Measurements from ENCODE around the gene ZNF8.
"Not testable (repeated sequence)": the region's sequence is repeated elsewhere in the genome, so short reads cannot be mapped to it uniquely, and the experiment has no call there.

ZNF8 gene

GRCh38 chr19:58291943-58292342, 13.2 kb downstream of the ZNF8 start:
- no peak for DNase-seq (ENCODE audit: low read depth)
- no peak overlapping the region for H3K4me3 ChIP-seq (ENCODE audit: low read depth, low read length)

GRCh38 chr19:58294743-58295374, 16.1 kb downstream of the ZNF8 start:
- no peak overlapping the region for H3K4me3 ChIP-seq (ENCODE audit: low read depth, low read length)
- DNase-seq (ENCODE audit: low read depth), result no peak

DNA sequence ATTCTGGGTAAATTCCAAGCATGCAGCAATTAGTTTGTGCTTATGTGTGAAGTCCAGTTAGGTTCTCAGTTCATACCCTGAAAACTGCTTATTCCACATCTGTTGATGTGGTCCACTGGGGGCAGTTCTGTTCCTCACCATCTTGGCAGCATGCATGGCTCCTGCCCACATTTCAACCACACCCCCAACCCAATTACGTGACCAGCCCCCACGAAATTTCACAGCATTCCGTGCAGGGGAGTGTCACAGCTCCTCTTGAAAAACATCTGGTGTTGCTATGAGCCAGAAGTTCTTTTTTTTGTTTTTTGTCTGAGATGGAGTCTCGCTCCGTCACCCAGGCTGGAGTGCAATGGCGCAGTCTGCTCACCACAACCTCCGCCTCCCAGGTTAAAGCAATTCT, 17.3 kb downstream of the ZNF8 start:
- H3K4me3 ChIP-seq (ENCODE audit: low read depth, low read length), result no peak overlapping the region
- no peak for DNase-seq (ENCODE audit: low read depth)

DNA sequence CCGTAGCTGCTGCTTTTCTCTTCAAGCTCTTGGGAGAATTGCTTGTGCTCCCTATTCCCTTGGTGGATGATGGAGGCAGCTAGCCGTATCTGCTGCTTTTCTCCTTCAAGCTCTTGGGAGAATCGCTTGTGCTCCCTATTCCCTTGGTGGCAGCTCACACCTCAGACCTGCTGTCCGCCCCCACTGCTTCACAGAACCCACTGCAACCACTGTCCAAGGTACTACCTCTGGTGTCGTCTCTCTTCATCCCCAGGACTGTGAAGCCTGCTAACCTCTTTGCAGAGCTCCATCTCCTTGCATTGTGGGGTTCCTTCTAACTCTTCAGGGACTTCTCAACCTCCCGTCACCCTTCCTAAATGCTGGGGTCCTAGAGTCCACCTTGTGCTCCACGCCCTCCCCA, 21.9 kb downstream of the ZNF8 start:
- DNase-seq (ENCODE audit: low read depth), result no peak
- H3K4me3 ChIP-seq (ENCODE audit: low read depth, low read length), result no peak overlapping the region

DNA sequence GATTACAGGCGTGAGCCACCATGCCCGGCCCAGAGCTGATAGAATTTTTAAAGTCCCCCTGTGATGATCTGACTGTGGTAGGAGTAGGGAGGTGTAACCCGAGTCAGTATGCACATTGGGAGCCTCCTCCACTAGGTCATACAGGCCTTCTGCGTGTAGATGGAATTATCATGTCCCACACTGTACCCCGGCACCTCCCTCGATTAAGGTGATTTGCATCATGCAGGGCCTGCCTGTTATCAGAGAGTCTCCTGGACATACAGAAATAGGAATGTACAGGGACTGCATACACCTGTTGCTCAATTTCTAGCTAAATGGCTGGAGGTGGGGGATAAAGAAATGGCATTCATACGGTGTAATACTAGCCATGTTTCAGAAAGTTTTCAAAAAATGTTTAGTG, 25.5 kb downstream of the ZNF8 start:
- H3K4me3 ChIP-seq (ENCODE audit: low read depth, low read length), result peak overlapping the region; percentile 91
- no peak for DNase-seq (ENCODE audit: low read depth)

DNA sequence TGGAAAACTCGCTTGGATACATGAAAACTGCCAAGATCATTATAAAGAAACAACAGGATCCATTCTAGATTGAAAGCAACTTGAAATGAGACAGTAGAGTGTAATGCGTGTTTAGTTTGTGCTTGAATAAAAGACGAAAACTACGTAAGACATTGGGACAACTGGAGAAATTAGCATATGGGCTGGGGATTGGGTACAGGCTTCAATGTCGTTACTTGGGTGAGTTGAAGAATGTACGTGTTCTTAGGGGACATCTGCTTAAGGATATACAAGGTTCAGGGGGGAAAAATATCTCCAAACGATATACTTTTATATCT, 26.0 kb downstream of the ZNF8 start:
- H3K4me3 ChIP-seq (ENCODE audit: low read depth, low read length), result peak overlapping the region; percentile 91
- DNase-seq (ENCODE audit: low read depth), result no peak

DNA sequence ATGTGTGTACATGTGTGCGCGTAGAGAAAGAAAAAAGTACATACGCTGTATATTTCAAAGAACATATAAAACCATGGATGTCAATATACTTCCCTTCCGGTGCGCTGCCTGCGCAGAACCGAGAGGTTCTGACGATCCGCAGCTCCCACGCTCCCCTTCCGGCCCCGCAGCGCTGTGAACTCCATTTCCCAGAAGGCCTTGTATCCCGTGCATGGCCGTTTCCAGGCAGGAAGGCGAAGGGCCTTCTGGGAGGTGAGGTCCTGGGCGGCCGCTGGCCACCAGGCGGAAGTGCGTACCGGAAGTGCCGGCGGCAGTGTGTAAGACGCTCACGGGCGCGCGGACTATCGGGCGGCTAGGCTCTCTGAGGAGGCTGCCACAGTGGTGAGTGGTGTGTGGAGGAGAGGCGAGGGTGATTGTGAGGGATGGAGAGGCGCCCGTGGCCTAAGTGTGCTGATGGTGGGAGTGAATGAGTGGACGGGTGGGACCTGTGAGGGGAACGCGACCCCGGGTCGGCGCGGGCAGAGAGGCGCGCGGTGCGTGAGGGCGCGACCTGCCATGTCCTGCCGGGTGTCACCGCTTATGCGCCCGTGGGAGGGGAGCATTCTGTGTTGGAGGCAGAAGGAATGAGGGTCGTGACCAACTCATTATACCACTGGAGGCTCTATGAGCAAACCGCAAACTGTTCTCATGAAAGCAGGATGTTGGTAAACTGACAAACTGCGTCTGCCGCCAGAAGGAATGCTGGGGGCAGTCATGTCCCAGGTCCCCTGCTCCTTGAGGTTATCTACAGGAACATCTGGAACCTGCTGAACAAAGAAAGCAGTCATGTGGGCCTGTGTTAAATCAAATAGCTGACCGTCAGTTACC, 26.5 kb downstream of the ZNF8 start, which contains the start of gene ERVK3-1:
Gene ERVK3-1 (plus strand): TSS at position 313 of the 867 bp plus-strand sequence. CDS start 6,792 bp downstream, outside the sequence.
- peak; percentile 92 for DNase-seq (ENCODE audit: low read depth)
- peak within 1 kb of the TSS; percentile 91 for H3K4me3 ChIP-seq (ENCODE audit: low read depth, low read length)

GRCh38 chr19:58305932-58306323, 27.2 kb downstream of the ZNF8 start:
- DNase-seq (ENCODE audit: low read depth), result no peak
- peak overlapping the region; percentile 91 for H3K4me3 ChIP-seq (ENCODE audit: low read depth, low read length)

- no peak overlapping the region for H3K4me3 ChIP-seq (ENCODE audit: low read depth, low read length)
- no peak for DNase-seq (ENCODE audit: low read depth)
Measured at GRCh38 chr19:58307736-58308135, 29.0 kb downstream of the ZNF8 start.

DNA sequence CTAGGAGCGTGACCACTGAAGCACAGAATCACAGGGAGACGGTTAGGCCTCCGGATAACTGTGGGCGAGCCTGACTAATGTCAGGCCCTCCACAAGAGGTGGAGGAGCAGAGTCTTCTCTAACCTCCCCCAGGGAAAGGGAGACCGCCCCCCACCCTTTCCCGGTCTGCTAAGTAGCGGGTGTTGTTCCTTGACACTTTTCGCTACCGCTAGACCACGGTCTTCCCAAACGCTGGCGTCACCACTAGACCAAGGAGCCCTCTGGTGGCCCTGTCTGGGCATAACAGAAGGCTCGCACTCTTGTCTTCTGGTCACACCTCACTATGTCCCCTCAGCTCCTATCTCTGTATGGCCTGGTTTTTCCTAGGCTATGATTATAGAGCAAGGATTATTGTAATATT, 31.9 kb downstream of the ZNF8 start:
- not testable (repeated sequence) for DNase-seq (ENCODE audit: low read depth); H3K4me3 ChIP-seq (ENCODE audit: low read depth, low read length)

- H3K4me3 ChIP-seq (ENCODE audit: low read depth, low read length), result no peak overlapping the region
- DNase-seq (ENCODE audit: low read depth), result no peak
Measured at GRCh38 chr19:58311345-58311865, 32.6 kb downstream of the ZNF8 start.

DNA sequence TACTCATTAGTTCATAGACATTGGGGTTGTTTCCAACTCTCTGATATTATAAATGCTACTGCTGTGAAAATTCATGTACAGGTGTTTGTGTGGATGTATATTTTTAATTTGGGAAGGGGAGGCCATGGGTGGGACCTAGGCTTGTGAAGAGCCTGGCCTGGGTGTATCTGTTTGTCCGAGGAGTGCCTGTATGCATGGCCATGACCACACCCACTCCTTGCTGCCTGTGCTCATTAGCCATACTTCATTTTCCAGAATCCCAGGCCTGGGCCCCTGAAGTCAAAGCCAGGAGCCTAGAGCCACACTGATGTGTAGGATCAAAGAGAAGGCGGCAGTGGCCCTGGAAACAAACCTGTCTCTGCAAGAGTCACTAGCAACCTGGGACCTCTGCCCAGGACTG, 36.8 kb downstream of the ZNF8 start:
- no peak overlapping the region for H3K4me3 ChIP-seq (ENCODE audit: low read depth, low read length)
- no peak for DNase-seq (ENCODE audit: low read depth)

GRCh38 chr19:58317476-58318072, 38.8 kb downstream of the ZNF8 start:
- no peak for DNase-seq (ENCODE audit: low read depth)
- H3K4me3 ChIP-seq (ENCODE audit: low read depth, low read length), result no peak overlapping the region

GRCh38 chr19:58318297-58318696, 39.5 kb downstream of the ZNF8 start:
- no peak overlapping the region for H3K4me3 ChIP-seq (ENCODE audit: low read depth, low read length)
- DNase-seq (ENCODE audit: low read depth), result no peak

GRCh38 chr19:58319241-58319640, 40.5 kb downstream of the ZNF8 start:
- no peak for DNase-seq (ENCODE audit: low read depth)
- H3K4me3 ChIP-seq (ENCODE audit: low read depth, low read length), result no peak overlapping the region

DNA sequence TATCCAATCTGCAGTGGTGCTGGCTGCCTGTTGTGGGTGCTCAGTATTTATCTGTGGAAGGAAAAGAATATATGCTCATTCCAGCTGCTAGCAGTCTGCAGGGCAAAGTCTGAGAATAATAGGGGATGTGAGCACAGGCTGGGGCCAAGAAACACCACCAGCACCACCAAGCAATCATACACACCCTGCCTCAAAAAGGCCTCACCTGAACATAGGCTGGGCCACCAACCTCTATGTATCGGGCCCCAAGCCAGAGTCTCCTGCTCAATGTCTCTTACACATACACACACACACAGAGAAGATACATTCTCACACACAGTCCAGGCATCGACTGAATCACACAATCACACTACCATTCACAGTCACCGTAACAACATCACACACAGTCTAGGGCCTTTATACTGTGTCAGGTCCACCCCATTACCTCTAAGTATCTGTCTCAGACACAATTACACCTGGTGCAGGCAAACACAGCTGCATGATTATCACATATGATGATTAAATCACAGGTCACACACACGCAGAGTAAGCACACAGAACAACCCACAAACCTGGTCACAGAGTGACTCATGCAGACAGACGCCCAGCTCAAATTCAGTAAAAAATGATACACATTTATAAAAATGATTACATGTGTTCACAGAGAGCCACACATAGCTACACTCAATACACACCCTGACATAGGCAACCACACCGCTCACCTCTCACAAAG, 46.7 kb downstream of the ZNF8 start:
- H3K4me3 ChIP-seq (ENCODE audit: low read depth, low read length), result peak overlapping the region; percentile 82
- no peak for DNase-seq (ENCODE audit: low read depth)

DNA sequence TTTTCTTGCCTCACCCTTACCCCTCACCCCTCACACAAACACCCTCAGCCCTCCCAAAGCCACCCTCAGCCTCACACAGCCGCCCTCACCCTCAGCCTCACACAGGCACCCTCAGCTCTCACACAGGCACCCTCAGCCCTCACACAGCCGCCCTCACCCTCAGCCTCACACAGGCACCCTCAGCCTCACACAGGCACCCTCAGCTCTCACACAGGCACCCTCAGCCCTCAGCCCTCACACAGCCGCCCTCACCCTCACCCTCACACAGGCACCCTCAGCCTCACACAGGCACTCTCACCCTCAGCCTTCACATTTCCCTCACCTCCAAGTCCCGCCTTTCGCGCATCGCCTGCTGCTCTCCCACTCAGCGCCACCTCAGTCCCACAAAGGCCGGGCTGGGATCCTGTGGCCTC, 47.8 kb downstream of the ZNF8 start:
- DNase-seq (ENCODE audit: low read depth), result no peak
- peak overlapping the region; percentile 82 for H3K4me3 ChIP-seq (ENCODE audit: low read depth, low read length)

DNA sequence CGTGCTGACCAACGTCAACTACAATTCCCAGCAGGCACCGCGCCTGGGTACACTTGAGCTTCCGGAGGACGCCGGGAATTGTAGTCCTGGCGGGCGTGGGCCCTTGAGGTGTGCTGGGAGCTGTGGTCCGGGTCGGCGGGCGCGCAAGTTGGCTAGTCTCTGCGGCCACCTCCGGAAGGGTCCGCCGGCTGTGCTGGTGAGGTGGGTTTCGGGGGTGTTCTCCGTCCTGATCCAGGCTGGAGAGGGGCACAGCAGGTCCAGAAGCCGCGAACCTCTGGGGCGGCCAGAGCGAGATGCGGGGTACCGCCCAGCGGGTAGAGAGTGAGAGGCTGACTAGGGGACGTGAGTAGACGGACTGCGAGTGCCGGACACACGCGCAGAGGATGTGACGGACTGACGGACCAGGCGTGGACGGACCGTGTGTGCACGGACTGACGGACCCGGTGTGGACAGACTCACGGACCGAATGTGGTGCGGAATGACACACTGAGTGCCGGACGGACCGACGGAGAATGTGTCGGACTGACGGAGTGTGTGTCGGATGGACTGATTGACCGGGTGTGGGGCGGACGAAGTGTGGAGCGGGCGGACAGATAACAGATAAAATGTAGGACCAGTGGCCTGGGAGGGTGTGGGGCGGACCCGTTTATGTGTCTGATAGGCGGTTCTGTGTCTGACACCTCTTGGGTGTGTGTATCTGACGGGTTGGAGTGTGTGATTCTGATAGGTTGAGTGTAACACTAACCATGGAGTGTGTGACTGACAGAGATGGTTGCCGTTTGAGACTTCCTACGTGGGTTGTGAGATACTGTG, 48.4 kb downstream of the ZNF8 start, which contains the start of gene ZSCAN22:
Gene ZSCAN22 (plus strand): TSS at position 81 of the 813 bp plus-strand sequence. CDS start 7,809 bp downstream, outside the sequence.
- H3K4me3 ChIP-seq (ENCODE audit: low read depth, low read length), result peak within 1 kb of the TSS; percentile 82
- peak; percentile 87 for DNase-seq (ENCODE audit: low read depth)

DNA sequence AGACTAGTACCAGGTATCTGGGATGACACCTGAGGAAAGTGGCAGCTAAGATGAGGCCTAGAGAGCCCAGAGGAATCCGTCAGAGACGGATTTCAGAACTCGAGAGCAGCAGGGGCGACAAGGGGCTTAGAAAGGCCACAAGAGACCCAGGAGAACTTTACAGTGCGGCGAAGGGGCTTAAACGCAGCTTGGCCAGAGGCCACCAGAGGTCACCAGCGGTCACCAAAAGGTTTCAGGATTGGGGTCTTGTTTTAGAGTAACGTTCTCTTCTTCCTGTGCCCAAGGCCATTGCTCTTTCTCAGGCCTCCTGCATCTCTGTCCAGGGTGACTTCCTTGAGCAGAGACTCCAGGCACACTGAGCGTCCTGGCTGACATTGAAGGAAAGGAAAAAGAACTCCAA, 50.2 kb downstream of the ZNF8 start:
- no peak for DNase-seq (ENCODE audit: low read depth)
- H3K4me3 ChIP-seq (ENCODE audit: low read depth, low read length), result no peak overlapping the region
